ENCODE results near the gene OSBPL3.
A peak's percentile ranks its signal among the peaks of the same experiment; 100 is the strongest.

OSBPL3 gene

DNA sequence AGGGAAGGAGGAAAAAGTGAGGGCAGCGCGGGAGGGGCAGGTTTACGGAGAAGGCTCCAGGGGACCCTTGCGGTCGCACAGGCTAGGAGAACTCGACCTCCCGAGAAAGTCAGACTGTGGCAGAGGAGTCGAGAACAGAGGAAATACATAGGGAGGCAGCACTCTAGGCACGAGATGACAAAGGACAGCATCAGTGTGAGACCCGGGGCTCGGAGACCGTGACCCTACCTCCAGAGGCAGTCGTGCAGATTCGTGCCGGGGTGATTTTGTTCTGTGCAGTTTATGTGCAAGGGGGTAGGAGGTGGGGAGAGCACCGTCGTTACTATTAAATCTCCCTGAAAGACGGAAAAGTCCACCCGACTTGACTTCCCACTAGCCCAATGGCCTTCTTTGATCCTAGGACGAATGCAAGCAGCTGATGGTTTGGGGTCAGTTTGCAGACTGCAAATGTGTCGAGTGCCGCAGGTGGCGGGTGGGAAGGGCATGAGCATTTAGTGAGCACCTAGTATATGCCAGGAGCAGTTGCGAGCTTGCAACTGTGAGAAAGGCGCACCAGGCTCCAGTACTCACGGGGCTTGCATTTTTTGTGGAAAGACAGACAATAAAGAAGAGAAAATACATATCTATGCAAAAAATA is 674 bp upstream of the OSBPL3 start:
- DNase-seq = peak; percentile 47

DNA sequence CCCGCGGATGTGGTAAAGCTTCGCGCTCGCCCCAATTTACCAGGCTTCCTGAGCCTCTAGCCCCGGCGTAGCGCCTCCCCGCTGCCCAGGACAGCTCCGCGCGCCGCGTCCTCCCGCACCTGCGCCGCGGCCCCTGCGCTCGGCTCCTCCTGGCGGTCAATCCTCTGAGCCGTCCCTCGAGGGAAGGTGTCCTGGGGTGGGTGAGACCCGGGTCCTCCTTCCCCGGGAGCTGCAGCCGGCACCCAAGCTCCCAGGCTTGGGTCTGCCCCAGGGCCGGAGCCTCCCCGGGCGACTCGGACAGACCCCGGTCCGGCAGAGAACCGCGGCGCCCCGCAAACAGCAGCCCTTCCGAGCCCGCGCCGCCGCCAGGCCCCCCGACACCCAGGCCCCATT is 512 bp downstream of the OSBPL3 start:
- DNase-seq = peak; percentile 77

DNA sequence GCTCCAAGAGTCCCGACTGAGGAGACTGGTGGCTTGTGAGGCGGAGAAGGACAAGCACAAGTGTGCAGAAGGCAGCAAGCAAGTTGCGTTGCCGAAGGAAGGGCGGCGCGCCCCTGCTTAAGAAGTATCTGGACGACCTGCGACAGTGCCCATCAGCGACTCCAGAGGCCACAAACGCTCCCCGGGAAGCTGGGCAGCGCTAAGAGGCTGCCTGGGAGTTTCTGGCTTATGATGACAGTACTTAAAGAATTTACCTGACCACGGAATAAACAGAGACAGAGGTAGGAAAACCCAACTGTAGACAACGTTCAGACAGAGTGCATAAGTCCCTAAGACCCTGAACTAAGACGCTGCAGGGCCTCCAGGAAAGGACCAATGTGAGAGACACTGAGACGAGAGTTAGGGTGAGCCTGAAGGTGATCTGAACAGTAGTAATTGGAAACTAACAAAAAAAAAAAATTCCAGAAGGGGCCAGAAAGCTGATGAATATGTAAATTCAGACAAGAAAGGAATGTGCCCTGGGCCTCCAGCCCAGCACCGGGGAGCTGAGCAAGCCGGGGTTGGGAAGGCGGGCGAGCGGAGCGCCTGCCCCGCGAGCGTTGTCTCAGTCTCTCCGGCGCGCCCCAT is 1.0 kb downstream of the OSBPL3 start:
- no peak for DNase-seq

DNA sequence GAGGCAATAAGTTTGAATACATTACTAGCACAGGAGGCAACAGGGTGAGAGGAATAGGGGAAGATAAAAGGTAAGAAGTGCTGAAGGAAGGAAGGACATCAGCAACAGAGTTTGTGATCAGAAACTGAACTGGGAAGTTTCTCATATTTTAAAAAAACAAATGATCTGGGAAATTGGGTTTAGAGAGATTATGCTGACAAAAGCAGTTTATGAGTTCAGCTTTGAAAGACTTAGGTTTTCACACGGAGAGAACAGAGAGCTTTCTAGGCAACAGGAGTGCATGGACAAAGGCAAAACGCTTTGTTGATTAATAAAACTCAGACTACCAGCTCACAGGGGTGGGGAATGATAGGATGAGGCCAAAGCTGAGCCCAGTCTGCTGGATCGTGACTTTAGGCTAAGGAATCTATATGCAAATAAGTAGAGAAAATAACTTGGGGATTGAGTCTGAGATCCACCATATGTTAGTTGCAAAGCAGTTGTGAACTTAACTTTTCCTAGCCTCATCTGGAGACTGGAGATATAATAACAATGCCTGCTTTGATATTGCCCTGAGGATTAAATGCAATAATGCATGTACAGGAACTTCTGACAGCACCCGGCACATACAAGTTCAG is 4.2 kb downstream of the OSBPL3 start:
- DNase-seq = no peak

DNA sequence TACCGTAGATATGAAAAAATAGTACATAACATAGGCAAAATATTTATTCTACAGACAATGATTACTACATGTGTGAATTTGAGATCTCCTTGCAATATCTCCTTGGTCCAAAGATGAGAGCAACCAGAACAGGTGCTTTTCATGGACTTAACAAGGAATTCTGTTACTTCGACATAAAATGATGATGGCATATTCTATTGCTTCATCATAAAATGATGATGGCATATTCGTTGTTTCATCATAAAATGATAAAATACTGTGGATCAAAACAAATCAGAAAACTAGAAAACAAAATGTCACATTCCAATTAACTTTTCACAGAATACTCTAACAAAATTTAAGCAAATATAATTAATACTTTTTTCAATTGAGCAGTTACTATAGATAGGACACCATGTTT is 4.8 kb downstream of the OSBPL3 start:
- no peak for DNase-seq

DNA sequence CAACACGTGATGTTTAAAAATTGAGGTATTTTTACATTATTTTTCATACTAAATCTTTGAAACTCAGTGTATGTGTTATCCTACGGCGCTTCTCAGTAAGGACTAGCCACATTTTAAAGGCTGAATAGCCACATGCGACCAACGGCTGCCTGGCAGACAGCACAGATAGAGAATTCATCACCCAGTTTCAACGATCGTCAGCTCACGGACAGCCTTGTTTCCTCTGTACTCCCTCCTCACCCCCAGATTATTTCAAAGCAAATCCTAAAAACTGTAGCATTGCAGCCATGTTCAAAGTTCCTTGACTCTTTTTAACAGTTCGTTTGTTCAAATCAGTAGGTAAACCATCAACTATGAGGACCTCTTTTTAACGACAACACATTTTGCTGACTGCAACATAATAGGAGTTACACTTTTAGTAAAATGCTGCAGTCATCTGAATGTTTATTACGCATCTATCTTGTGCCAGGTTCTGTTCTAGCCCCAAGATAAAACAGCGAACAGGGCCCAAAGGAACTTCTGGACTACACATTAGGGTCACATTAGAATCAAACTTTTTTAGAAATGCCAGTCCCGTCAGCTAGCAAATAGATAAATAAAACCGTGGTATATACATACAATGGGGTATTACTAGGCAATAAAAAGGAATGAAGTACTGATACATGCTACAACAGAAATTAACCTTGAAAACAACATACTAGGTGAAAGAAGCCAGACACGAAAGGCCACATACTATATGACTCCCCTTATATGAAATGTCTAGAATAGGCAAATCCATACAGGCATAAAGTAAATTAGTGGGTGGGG is 5.7 kb downstream of the OSBPL3 start:
- DNase-seq = no peak

DNA sequence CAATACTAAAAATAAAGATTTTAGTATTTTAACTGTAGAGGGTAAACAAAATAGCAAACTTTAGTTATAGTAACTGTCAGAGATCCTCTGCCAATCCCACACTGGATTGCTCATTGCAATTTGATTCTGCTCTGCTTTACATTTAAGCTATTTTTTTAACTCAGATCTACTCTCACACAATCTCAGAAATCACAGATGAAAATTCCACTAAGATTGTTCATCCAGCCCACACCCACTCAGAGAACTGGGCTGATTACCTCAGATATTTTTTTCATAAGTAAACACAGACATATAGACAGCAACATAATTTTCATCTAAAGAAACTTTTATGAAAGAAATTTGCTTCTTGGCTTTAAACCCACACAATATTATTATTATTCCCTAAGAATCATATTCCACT is 7.0 kb downstream of the OSBPL3 start:
- no peak for DNase-seq

DNA sequence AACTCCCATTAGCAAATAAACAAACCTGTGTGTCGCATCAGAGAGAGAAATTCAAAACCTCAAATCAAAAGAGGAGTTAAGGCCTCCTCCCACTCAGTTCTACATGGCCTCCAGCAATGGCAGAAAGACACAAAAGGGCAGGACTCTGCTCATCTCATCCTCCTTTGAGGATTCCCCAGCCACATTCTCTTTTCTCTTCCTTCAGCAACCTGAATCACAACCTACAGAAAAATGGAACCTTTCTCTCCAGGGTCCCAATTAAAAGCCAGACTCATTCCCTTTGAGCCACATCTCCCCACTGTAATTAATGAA is 7.9 kb downstream of the OSBPL3 start:
- no peak for DNase-seq

DNA sequence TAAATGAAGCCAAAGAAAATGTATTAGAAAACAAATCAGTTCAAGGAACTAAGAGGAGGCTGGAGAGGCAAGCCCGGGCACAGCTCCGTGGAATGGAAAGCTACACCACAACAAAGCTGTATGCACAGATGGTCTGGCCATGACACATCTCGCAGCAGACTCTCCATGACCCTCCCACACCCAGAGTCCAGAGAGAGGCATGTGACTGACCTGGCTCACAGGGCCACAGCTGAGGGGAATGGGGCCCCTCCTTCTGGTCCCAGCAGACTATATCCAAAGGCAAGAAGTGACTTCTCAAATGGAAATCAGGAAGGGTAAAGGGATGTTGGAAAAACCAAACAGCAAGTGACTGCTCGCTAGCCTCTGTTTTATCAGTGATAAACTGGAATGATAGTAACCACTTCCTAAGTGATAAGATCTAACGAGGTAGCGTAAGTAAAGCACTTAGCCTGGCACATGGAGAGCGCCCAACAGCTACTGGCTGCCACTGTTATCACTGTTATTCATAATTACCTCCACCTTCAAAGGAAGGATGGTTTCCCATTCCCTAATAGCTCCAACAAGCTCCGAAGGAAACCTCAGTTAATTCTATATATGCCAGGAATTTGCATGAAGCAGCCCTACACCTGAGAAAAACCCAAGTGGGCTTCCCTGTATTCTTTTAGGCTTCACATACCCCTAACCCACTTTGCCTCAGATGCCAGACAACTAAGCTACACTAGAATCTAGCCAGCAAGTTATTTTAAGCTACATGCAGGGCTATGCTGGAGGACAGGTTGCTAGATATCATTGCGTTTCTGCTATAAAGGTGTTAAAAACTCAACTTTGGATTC is 8.4 kb downstream of the OSBPL3 start:
- DNase-seq = no peak

DNA sequence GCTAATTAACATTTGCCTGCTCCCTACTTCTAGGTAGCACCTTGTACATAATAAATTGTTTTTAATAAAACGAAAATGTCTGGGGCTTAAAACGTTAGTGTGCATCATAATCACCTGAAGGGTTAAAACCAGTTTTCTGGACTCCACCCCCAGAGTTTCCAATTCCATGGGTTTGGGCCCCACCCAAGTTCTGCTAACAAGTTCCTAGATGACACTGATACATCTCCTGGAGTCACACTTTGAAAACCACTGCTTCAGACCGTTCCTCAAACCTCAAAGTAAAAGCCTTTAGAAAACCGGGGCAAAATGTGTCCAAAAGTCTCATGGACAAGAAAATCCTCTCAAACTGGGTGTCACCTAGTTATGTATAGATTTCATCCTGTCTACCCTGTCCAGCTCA is 9.3 kb downstream of the OSBPL3 start:
- no peak for DNase-seq

DNA sequence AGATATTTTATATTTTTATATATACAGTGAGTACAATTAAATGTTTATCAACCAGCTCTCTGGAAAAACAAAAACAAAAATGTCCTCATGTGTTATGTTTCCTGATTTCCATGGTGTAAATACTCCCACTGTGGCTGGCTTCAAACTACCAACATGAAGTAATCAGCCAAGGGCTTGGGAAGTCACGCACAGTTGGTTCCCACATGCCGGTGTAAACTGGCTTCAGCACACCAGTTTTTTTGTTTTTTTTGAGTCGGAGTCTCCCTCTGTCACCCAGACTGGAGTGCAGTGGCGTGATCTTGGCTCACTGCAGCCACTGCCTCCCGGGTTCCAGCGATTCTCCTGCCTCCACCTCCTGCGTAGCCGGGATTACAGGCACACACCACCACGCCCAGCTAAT is 11.8 kb downstream of the OSBPL3 start:
- no peak for DNase-seq

DNA sequence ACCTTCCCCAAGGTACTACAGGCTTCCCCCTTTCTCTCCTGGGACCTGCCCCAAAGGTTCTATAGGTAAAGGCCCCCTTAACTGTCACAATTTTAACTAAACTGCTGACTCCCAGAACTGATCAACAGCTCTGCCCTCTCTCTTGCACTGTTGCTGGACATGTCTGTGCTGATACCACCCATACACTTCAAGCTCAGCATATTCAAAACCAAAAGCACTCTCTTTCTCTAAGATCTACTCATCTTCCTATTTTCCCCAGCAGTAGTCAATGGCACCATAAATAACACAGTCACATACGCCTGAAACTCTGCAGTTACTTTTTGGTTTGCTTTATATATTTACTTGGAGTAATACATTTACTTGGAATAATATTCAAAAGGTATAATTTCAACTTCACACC is 12.3 kb downstream of the OSBPL3 start:
- DNase-seq = no peak

DNA sequence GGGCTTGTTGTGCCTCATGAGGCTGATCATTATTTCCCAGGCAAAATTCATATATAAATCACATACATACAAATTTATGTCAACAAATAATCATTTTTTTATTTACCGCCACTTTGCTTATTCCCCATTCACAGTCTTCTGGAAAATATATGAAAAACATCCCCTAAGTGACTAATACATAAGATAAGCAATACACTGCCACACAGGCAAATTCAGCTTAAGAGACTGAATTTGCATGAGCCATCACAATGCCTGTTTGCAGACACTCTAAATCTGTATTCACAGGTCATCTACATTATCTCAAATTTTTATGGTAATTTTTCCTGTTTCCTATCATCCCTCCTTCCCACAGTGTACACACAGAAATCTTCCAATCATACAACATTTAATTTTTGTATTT is 13.2 kb downstream of the OSBPL3 start:
- no peak for DNase-seq

DNA sequence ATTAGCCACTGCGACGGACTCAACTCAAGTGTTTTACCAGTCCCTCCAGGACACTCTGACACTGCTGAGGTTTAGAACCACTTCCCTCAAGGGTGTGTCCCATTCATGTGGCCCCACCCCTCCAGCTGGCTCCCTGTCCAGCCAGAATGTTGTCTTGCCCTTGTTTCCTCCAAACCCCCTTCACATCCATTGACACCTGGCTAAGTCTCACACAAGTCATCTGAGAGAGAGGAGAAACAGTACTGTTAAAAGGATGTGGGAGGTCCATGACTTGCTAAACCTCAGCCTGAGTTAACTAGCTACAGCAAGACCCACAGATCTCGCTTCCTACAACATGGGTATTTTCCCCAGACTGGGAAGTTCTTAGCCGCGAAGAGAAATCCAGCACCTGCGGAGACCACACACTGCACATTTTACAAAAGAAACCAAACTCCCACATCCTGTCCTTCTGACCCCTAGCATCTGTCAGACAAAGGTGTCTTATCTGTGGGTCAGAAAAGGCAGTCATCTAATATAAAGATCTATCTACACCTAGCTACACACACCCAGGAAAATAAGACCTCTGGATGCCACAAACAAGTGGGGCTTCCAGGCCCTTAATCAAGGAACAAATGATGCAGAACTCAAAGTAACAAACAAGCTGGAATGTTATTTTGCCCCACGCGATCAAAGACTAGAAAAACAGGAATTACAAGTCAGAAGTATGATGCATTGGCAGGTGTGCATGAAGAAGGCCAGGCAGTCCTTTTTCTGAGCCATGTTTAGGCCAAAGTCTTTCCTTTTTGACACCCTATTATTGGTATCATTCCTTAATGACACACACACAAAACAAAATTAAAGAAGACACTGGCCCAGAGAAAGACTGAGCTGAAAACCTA is 13.9 kb downstream of the OSBPL3 start:
- DNase-seq = peak; percentile 13

DNA sequence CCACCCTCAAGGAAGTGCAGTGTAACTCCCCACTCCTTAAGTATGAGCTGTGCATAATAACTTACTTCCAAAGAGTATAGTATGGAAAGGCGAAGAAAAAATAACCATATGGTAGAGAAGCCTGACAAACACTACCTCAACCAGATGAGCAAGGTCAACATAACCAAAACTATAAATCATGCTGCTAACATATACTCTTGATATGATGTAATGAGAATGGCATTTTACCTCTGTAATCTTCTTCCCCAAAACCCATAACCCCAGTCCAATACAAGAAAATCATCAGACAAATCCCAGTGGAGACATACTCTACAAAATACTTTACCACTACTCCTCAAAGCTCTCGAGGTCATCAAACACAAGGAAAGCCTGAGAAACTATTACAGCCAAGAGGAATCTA is 15.8 kb downstream of the OSBPL3 start:
- no peak for DNase-seq

DNA sequence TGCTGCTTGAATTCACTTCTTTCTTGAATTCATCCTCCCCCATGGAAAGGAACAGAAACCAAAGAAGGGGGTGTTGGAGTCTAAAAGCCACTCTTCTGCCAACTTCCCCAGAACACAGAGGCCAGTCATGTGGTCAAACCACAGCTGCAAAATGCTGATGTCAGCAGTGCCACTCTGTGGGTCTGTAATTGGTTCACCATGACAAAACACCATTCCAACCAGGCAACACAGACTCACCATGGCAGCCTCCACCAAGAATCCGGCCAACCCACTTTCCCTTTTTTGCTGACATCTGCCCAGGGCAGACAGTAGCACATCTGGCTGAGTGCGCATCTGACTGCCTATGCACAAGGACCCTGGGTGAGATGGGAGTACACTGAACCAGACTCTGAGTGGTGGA is 16.8 kb downstream of the OSBPL3 start:
- DNase-seq = peak; percentile 35

DNA sequence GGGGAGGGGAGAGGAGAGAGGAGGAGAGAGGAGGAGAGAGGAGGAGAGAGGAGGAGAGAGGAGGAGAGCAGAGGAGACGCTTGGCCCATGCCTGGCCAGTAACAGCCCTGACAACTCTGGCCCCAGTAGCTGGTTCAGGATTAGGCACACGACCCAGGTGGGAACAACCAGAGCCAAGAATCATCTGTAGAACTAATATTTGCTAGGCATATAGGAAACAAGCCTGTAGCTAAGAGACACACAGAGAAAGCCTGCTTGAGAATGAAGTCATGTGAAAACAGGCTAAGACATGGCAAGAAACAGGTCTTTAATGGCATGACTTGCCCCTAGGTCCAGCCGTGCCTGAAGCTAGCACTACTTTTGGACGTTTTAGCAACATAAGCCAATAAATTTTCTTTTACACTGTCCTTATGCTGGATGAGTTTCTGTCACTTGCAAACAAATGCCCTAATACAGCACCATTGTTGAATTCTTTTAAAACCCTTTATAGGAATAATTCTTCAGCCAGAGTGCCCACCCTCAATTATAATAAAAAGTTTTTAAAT is 17.5 kb downstream of the OSBPL3 start:
- DNase-seq = no peak

DNA sequence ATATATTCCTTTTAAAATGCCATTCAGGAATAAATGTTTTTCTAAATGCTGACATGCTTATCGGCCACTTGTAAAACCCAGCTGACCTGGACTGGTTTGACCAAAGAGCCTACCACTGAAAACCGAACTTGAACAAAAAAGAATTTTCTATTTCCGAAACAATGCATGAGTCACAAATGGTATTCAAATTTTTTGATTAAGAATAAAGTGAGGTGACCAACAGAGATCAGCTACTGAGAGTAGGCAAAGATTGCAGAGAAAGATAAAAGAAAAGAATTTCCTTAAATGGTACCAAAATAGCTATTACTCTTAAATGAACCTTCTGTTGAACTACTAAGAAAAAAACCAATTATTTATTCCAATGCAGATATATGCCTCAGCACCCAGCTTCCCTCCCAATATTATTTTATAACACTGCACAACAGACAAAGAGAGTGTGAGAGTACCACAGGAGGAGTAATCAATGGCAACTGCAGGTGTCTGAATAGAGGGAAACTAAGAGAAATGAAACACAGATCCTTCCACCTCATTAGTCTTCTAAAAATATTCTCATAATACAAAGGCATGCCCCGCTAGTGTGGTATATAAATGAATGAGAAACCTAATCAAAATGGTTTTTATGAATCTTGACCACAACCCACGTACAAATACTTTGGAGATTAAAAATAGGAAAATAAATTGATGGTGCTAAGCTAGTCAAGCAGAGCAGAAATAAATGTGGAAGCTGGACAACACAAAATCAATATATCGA is 20.1 kb downstream of the OSBPL3 start:
- DNase-seq = no peak

DNA sequence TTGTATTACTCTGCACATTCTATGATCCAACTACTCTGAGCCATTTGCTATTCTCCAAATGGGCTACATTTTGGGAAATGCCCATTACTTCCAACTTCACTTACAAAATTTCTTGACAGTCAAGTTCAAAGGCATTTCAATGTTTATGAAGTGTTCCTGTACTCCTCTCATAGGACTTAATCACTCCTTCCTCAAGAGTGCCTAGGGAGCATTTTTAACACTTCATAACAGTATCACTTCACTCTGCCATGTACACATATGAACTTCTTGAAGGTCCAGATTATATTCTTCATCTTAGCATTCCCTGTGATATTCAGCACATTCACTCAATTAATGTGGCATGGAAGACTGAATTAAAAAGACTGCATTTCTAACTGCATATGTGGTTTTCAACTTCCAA is 21.6 kb downstream of the OSBPL3 start:
- no peak for DNase-seq

DNA sequence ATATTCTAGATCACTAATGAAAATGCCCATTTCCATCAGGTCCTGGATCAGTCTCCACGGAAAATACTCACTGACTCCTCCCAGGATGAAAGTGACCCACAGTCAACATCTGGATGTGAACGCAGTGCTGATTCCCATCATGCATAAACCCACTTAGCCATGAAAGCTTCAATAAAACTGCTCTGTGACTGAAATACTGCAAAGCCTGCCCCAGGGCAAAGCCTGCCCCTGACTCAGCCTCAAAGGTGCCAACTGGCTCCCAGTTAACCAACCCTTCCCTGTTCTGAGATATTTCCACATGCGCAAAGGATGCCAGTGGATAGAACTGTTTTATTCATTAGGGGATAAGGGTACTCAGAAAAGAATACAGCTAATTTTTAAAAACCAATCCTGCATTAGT is 24.0 kb downstream of the OSBPL3 start:
- DNase-seq = no peak

DNA sequence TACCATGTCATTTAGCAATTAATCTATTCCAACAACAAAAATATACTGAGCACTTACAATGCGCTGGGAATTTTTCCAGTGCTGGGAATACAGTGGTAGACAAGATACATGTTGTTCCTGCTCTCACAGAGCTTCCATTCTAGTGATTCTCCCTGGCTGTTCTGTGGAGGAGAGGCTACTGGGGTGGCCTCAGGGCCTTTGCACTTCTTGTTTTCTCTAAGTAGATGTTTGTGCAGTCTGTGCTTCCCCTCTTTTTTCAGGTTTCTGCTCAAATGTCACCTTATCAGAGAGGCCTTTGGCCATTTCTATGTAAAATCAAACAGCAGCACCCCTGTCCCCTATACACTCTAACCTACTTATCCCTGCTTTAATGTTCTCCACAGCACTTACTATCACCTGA is 24.7 kb downstream of the OSBPL3 start:
- no peak for DNase-seq
